SH-SY5Y (cell line): ENCODE measurements around the gene FAM13B.

Experiments
- GATA2 ChIP-seq: IDR thresholded peaks from 2 replicates; pipeline ENCODE4 v1.6.1; 2011; ENCODE audit warnings: mild to moderate bottlenecking, low read depth, low read length
- GATA3 ChIP-seq: IDR thresholded peaks from 2 replicates; pipeline ENCODE4 v1.6.1; 2011; ENCODE audit warnings: low read depth, mild to moderate bottlenecking, low read length, moderate library complexity

DNA sequence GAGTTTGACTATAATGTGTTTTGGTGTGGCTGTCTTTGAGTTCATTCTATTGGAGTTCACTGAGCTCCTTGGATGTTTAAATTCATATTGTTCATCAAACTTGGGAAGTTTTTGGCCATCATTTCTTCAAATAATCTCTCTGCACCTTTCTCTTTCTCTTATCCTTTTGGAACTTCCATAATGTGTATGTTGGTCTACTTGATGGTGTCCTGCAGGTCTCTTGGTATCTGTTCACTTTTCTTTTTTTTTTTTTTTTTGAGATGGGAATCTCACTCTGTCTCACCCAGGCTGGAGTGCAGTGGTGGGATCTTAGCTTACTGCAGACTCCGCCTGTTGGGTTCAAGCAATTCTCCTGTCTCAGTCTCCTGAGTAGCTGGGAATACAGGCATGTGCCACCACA, 116.0 kb downstream of the FAM13B start:
- no peak for TF ChIP-seq GATA3
- TF ChIP-seq GATA2, result no peak
